Progenitor cell of endocrine pancreas (in vitro differentiated cells): ENCODE results near the gene MYL3. TPM values are rescaled to one million over a fixed set of nuclear protein-coding genes. Genes with fewer than 3 reads are reported as not detected.

Source experiments
- DNase-seq: peaks from one replicate; pipeline ENCODE4 v3.0.0; 2021; ENCODE audit warnings: low spot score; ENCODE audit not compliant: unreplicated experiment
- H3K27ac Mint-ChIP-seq: 2 replicates; pipeline ENCODE4 v1.8.0; 2021; ENCODE audit warnings: mild to moderate bottlenecking, moderate library complexity, mixed read lengths
- H3K27me3 Mint-ChIP-seq: 2 replicates; pipeline ENCODE4 v1.8.0; 2021; ENCODE audit warnings: mixed read lengths
- H3K36me3 Mint-ChIP-seq: 2 replicates; pipeline ENCODE4 v1.8.0; 2022; ENCODE audit warnings: mixed read lengths; ENCODE audit not compliant: insufficient read depth
- H3K4me1 Mint-ChIP-seq: 2 replicates; pipeline ENCODE4 v1.8.0; 2021; ENCODE audit warnings: low read depth, mixed read lengths
- H3K4me3 Mint-ChIP-seq: 2 replicates; pipeline ENCODE4 v1.8.0; 2021; ENCODE audit warnings: low read depth, mild to moderate bottlenecking, moderate library complexity, mixed read lengths
- H3K9me3 Mint-ChIP-seq: 2 replicates; pipeline ENCODE4 v1.8.0; 2021; ENCODE audit warnings: low read depth, mixed read lengths
- total RNA-seq: library from RNA; stranded (reverse); gene quantifications from 2 replicates; pipeline ENCODE4 v1.2.1, GENCODE V29; 2021
- TF ChIP-seq, protein P1 (sequence below): fragments of 200-600 bp; sonication (generic); IDR thresholded peaks from one replicate; pipeline ENCODE4 v1.5.0; 2021; ENCODE audit warnings: antibody characterized with exemption, mild to moderate bottlenecking; ENCODE audit not compliant: unreplicated experiment

Gene MYL3
- total RNA-seq, 1 donor from 2014 or later: not detected

DNA sequence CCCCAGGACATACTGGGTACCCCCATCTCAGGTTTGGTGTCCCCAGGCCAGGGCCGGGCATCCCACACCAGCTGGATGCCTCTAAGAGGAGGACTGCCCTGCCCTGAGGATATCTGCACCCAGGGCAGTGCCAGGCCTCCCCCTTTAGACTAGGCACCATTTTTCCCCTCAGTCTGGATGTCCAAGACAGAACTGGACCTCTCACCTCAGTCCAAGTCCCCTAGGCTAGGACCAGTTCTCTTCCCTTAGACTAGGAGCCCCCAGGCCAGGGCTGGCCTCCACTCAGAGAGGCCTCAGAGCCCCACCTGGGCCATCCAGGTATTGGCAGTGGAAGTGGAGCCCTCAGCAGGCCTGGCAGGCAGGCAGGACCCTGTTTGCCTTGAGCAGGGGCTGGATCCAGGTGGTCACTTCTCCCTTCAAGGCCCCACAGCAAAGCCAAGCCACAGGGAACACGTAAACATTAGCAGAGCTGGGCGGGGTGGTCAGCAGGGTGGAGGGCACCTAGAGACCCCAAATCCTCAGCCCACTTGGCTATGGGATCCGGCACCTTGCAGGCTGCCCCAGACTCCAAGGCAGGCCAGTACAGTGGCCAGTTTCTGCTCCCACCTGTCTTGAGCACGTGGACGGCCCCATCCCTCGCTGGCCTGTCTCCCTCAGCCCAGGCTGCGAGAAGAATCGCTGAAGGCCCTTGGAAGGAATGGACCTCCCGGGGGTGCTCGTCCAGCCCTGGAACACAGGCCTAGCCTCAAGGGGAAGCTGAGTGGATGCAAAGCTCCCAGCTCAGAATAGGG lies 42.6 kb upstream of the MYL3 start:
- no peaks in the 10 kb centered on the region for H3K36me3 Mint-ChIP-seq

GRCh38 chr3:46905213-46905560 lies 41.9 kb upstream of the MYL3 start:
- TF ChIP-seq, protein P1, sequence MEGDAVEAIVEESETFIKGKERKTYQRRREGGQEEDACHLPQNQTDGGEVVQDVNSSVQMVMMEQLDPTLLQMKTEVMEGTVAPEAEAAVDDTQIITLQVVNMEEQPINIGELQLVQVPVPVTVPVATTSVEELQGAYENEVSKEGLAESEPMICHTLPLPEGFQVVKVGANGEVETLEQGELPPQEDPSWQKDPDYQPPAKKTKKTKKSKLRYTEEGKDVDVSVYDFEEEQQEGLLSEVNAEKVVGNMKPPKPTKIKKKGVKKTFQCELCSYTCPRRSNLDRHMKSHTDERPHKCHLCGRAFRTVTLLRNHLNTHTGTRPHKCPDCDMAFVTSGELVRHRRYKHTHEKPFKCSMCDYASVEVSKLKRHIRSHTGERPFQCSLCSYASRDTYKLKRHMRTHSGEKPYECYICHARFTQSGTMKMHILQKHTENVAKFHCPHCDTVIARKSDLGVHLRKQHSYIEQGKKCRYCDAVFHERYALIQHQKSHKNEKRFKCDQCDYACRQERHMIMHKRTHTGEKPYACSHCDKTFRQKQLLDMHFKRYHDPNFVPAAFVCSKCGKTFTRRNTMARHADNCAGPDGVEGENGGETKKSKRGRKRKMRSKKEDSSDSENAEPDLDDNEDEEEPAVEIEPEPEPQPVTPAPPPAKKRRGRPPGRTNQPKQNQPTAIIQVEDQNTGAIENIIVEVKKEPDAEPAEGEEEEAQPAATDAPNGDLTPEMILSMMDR: no peak
- no peaks in the 10 kb centered on the region for H3K36me3 Mint-ChIP-seq
- no peak for DNase-seq
- no peaks in the 10 kb centered on the region for H3K4me1 Mint-ChIP-seq
- H3K27me3 Mint-ChIP-seq: peaks cover 4% of the 10 kb centered on the region
- H3K27ac Mint-ChIP-seq: no peak overlapping the region
- no peak overlapping the region for H3K4me3 Mint-ChIP-seq
- H3K9me3 Mint-ChIP-seq: no peaks in the 10 kb centered on the region

More for the DNA sequence above, 42.6 kb upstream of the MYL3 start:
- H3K27ac Mint-ChIP-seq: peak overlapping the region; percentile 20
- H3K9me3 Mint-ChIP-seq: no peaks in the 10 kb centered on the region
- peaks cover 4% of the 10 kb centered on the region for H3K27me3 Mint-ChIP-seq
- DNase-seq: no peak
- H3K4me1 Mint-ChIP-seq: no peaks in the 10 kb centered on the region
- H3K4me3 Mint-ChIP-seq: no peak overlapping the region
- TF ChIP-seq, protein P1: no peak

- DNase-seq: no peak
- no peaks in the 10 kb centered on the region for H3K9me3 Mint-ChIP-seq
- H3K36me3 Mint-ChIP-seq: no peaks in the 10 kb centered on the region
- H3K4me3 Mint-ChIP-seq: no peak overlapping the region
- H3K4me1 Mint-ChIP-seq: no peaks in the 10 kb centered on the region
- TF ChIP-seq, protein P1: no peak
- H3K27me3 Mint-ChIP-seq: peaks cover 4% of the 10 kb centered on the region
- no peak overlapping the region for H3K27ac Mint-ChIP-seq
Measured at GRCh38 chr3:46904303-46905212, 41.3 kb upstream of the MYL3 start.

- Mint-ChIP-seq H3K27me3 (peaks cover 4% of the 10 kb centered on the region), H3K27ac (no peak overlapping the region), H3K36me3 (no peaks in the 10 kb centered on the region), H3K4me3 (no peak overlapping the region), H3K4me1 (no peaks in the 10 kb centered on the region), H3K9me3 (no peaks in the 10 kb centered on the region)
- TF ChIP-seq, protein P1: no peak
- no peak for DNase-seq
Measured at GRCh38 chr3:46903341-46904302, 40.4 kb upstream of the MYL3 start.
